Stimulated activated memory B cell treated with anti-CD40 and anti-IgM and Interleukin-4, amounts not matched to agents 10 μg/mL and 1 μg/mL and 100 μg/mL, for 72 hours (primary cell): ENCODE measurements around the gene IGF2.

Experiments used
- ATAC-seq: fragments of 150-1000 bp; cut with Tn5 transposase; 2 replicates; pipeline ENCODE4 v1.10.0; 2021
- H3K27ac Mint-ChIP-seq: one replicate; pipeline ENCODE4 v1.8.0; 2022; ENCODE audit warnings: mild to moderate bottlenecking, mixed read lengths
- H3K27me3 Mint-ChIP-seq: one replicate; pipeline ENCODE4 v1.8.0; 2022; ENCODE audit warnings: mixed read lengths
- H3K36me3 Mint-ChIP-seq: one replicate; pipeline ENCODE4 v1.8.0; 2022; ENCODE audit warnings: mixed read lengths
- H3K4me1 Mint-ChIP-seq: one replicate; pipeline ENCODE4 v1.8.0; 2022; ENCODE audit warnings: mixed read lengths
- H3K4me3 Mint-ChIP-seq: one replicate; pipeline ENCODE4 v1.8.0; 2022; ENCODE audit warnings: mild to moderate bottlenecking, moderate library complexity, mixed read lengths
- H3K9me3 Mint-ChIP-seq: one replicate; pipeline ENCODE4 v1.8.0; 2022; ENCODE audit warnings: mixed read lengths

IGF2 gene

DNA sequence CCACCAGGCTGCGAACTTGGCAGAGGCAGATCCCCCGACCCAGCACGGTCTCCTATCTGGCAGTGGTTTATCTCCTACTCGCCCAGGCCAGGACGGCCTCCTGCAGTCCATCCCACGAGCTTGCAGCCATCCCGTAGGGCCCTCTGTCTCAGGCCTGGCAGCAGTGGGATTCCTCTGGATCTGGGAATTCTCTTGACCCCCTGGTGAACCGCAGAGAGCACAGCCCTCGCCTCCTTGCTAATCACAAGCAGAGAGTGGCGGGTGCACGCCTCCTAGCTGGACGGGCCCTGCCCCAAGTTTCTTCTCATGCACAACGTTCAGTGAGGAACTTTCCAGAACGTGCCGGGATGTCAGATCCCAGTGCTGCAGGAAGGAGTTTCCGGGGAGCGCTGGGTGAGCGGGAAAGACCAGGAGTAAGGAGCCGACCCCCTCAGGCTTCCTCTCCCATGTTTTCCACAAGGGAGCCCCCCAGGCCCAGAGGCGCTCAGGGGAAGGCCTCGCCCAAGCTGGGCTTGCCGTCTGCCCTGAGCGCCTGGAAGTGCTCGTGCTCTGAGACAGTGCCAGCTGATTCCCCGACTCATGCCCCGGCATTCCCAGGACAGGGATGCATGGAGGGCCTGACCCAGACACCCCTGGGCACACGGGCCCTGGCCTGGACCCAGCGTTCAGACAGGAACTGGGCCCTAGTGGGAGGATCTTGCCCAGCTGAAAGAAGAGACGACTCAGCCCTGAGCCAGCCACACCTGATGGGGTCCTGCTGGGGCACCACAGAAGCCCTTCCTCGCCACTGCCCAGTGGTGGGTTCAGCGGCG is 24.6 kb downstream of the IGF2 start:
- Mint-ChIP-seq H3K4me3 (no peak overlapping the region), H3K27ac (no peak overlapping the region), H3K9me3 (peaks cover 6% of the 10 kb centered on the region), H3K36me3 (no peaks in the 10 kb centered on the region), H3K4me1 (no peaks in the 10 kb centered on the region), H3K27me3 (peaks cover 52% of the 10 kb centered on the region)
- peak; percentile 46 for ATAC-seq

DNA sequence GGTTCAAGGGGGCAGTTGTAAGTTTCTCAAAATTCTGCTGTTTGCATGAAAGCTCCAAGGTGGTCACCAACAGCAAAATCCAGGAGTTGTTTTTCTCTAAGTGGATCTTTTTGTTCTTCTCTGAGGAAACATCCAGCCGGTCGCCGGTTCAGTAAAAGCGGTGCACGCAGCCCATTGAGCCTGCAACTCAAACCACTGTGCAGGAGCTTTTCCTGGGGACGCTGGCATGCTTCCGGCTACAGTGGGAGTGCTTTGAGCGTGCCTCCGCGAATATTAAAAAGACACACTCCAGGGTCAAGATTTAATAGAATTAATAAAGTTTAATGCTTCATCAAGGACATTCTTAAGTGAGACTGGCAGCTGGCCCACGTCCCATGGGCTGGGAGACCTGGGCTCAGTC is 25.4 kb downstream of the IGF2 start:
- no peaks in the 10 kb centered on the region for H3K4me1 Mint-ChIP-seq
- peaks cover 6% of the 10 kb centered on the region for H3K9me3 Mint-ChIP-seq

DNA sequence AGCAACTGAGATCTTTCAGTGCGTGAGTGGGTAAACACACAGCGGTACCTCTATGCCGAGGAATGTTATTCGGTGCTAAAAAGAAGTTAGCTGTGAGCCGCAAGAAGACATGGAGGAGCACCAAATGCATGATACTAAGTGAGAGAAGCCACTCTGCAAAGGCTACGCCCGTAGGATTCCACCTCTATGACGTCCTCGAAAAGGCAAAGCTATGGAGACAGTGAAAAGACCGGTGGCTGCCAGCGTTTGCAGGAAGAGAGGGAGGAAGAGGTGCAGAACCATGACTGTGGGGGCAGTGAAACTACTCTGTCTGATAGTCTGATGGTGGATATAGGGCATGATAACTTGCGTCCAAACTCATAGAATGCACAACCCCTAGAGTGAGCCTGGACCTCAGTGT is 28.7 kb downstream of the IGF2 start:
- ATAC-seq, result no peak
- Mint-ChIP-seq H3K4me3 (no peak overlapping the region), H3K27me3 (peaks cover 37% of the 10 kb centered on the region), H3K36me3 (no peaks in the 10 kb centered on the region), H3K27ac (no peak overlapping the region), H3K4me1 (no peaks in the 10 kb centered on the region), H3K9me3 (no peaks in the 10 kb centered on the region)

More for the DNA sequence above, 25.4 kb downstream of the IGF2 start:
- H3K27me3 Mint-ChIP-seq, result peaks cover 54% of the 10 kb centered on the region
- H3K36me3 Mint-ChIP-seq, result no peaks in the 10 kb centered on the region
- H3K27ac Mint-ChIP-seq, result no peak overlapping the region
- no peak for ATAC-seq
- no peak overlapping the region for H3K4me3 Mint-ChIP-seq

DNA sequence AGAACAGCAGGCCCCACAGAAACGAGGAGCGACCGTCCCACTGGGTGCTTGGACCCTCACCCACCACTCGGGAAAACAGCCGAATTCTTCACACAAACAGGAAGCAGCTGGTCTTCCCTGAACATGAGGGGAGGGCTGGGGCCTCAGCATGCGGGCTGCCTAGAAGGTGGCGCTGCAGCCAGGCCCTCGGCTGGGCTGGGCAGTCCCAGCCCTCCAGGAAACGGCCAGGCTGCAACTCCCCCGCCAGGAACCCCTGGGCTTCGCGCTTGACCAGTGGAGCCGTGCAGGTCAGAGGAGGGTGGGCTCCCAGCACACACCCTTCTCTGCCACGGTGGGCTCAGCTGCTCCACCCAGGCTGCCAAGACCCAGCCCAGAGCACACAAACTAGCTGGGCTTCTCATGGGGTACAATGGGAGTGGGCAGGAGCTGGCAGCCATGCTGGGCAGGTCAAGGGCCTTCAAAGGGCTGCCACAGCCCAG is 29.6 kb downstream of the IGF2 start:
- H3K4me3 Mint-ChIP-seq, result no peak overlapping the region
- H3K27ac Mint-ChIP-seq, result no peak overlapping the region
- no peak for ATAC-seq
- H3K27me3 Mint-ChIP-seq, result peaks cover 30% of the 10 kb centered on the region
- no peaks in the 10 kb centered on the region for H3K4me1 Mint-ChIP-seq
- no peaks in the 10 kb centered on the region for H3K9me3 Mint-ChIP-seq
- no peaks in the 10 kb centered on the region for H3K36me3 Mint-ChIP-seq

DNA sequence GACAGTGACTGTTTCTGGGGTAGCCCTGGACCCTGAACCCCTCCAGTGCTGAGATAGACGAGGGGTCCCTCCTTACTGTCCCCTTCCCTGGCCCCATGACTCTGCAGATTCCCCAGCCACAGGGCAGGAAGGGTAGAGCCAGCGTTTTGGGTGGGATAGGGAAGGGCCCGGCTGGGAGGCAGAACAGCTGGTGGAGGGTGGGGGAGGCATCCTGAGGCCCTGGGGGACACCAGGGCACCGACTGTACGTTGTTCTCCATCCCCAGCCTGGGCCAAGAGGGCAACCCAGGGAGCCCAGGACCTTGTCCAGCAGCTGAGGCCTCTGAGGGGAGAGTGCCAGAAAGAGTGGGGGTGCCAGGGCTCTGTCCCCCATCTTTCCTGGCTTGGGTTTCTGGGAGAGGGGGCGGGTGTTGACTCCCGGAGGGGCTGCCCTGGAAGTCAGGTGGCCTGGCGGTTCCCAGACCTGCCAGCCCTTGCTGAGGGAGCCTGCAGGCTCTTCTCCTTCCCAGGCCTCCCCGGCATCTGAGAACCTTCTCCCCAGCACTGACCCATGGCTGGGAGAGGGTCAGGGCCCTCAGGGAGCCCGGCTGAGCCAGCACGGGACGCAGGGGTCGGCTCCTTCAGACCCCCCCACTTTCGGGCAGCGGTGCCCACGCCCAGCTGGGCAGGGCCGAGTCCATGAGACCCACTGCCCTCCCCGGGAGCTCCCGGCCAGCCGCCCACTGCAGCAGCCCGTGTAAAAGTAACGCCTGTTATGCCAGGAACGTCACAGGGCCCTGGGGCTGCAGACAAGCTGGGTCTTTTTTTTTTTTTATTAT is 30.3 kb downstream of the IGF2 start:
- Mint-ChIP-seq H3K27ac (no peak overlapping the region), H3K36me3 (no peaks in the 10 kb centered on the region), H3K4me1 (no peaks in the 10 kb centered on the region), H3K9me3 (no peaks in the 10 kb centered on the region), H3K27me3 (peaks cover 23% of the 10 kb centered on the region), H3K4me3 (no peak overlapping the region)
- ATAC-seq, result no peak

DNA sequence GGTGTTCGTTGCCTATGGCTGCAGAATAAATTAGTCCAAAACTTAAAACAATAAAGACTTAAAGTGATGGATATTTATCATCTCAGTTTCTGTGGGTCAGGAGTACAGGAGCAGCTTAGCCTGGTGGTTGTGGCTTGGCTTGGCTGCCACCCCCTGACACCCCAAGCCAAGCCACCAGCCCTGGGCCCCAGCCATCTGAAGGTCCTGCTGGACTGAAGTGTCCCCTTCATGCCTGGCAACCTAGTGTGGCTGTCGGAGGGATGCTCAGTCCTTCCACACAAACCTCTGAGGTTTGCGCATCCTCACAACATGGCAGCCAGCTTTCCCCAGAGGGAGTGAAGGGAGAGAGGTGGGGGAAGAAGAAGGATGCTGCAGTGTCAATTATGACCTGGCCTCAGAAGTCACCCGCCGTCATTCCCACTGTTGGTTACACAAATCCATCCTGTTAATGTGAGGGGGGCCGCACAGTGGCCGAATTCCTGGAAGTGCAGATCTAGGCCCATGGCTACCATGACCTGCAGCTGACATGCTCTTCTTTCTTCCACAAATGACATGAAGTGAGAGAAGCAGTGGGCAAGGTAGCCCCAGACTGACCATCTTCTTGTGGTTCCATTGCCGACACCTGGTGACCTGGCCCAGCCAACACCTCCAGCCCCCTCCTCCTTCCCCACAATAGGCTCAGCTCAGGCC is 31.1 kb downstream of the IGF2 start:
- Mint-ChIP-seq H3K27ac (no peak overlapping the region), H3K4me3 (no peak overlapping the region), H3K36me3 (no peaks in the 10 kb centered on the region), H3K27me3 (peaks cover 15% of the 10 kb centered on the region), H3K9me3 (no peaks in the 10 kb centered on the region), H3K4me1 (no peaks in the 10 kb centered on the region)
- no peak for ATAC-seq

DNA sequence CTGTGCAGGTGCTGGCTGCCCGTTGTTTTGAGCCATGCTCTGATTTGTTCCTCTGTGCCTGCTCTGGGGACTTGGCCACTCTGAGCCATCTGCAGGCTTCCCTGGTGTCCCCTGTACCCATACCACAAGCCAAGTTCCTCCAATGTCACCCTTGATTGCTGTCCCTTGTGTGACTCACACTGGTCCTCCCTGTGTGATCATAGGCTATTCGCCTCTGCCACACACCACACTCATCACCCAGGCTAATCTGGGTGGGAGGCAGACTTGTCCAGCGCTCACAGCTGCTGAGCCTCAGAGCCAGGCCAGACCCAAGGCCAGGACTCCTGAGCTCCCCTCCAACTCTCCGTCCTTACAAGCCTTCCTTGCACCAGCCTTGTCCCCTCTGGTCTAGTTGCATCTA is 31.7 kb downstream of the IGF2 start:
- no peak for ATAC-seq
- Mint-ChIP-seq H3K4me1 (no peaks in the 10 kb centered on the region), H3K27me3 (peaks cover 12% of the 10 kb centered on the region)

DNA sequence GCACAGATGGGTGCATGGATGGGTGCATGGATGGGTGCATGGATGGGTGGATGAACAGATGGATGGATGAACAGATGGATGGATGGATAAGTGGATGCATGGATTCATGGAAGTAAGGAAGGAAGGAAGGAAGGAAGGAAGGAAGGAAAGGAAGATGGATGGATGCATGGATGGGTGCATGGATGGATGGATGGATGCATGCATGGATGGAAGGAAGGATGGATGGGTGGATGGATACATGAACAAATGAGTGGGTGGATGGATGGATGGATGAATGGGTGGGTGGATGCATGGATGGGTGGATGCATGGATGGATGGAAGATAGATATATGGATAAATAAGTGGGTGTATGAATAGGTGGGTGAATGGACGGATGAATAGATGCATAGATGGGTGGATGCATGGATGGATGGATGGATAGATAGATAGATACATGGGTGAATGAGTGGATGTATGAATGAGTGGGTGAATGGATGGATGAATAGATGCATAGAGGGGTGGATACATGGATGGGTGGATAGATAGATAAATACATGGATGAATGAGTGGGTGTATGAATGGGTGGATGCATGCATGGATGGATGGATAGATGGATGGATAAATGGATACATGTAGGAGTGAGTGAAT is 32.5 kb downstream of the IGF2 start:
- Mint-ChIP-seq H3K36me3 (no peaks in the 10 kb centered on the region), H3K27ac (no peak overlapping the region), H3K4me3 (no peak overlapping the region), H3K27me3 (peaks cover 19% of the 10 kb centered on the region), H3K4me1 (no peaks in the 10 kb centered on the region), H3K9me3 (no peaks in the 10 kb centered on the region)
- ATAC-seq, result no peak

More for the DNA sequence above, 31.7 kb downstream of the IGF2 start:
- Mint-ChIP-seq H3K9me3 (no peaks in the 10 kb centered on the region), H3K36me3 (no peaks in the 10 kb centered on the region), H3K27ac (no peak overlapping the region), H3K4me3 (no peak overlapping the region)

DNA sequence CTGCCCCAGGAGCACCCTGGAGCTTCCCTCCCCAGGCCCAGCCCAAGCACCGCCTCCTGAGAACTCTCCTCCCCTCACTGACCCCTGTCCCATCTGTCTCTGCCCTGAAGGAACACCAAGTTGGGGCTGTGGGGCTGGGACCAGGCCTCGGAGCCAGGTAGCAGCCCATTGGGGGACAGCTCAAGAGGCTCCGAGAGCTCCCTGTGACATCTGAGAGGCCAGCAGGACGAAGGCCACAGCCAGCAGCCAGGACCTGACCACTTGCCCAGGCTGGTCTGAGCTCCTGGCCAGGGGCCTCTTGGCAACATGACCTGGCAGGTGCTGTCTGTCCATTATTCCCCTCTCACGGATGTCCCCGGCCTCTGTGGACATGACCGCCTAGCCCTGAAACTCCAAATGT is 33.7 kb downstream of the IGF2 start:
- no peak for ATAC-seq
- Mint-ChIP-seq H3K36me3 (no peaks in the 10 kb centered on the region), H3K4me1 (no peaks in the 10 kb centered on the region), H3K27ac (no peak overlapping the region), H3K9me3 (no peaks in the 10 kb centered on the region), H3K4me3 (no peak overlapping the region), H3K27me3 (peaks cover 30% of the 10 kb centered on the region)

DNA sequence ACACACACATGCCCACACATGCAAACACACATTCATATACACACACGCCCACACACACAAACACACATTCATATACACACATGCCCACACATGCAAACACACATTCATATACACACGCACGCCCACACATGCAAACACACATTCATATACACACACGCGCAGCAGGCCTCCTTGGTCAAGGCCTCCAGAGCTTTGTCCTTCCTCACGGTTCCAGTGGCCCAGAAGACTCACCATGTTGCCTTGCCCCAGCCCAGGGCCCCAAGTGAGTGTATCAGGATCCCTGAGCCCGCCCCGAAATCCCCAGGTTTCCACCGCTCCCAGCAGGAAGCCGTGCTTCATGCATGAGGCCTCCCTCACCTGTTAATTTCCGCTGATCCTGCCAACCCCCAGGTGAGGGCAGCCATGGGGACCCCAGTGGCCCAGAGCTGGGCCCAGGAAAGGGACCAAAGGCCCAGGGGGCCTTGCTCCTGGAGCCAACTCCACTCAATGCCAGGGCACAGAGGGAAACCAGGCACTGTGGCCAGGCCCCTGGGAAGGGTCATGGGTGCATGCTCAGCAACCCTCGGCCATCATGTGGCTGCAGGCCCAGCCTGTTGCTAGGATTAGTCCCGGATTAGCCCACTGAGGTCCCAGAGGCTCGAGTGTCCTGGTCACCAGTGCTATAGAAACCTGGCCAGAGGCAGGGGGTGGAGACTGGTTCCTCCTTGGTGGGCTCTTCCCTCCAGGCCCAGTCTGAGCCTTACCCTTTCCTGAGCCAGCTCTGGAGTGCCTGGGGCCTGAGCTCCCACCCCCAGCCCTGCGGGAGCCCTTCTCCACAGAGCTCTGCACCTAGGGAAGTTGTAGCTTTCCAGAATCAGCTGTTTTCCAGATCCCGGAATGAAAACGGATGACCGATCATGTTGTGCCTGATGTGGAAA is 34.4 kb downstream of the IGF2 start:
- no peak for ATAC-seq
- Mint-ChIP-seq H3K36me3 (no peaks in the 10 kb centered on the region), H3K4me3 (no peak overlapping the region), H3K27me3 (peaks cover 32% of the 10 kb centered on the region), H3K4me1 (no peaks in the 10 kb centered on the region), H3K9me3 (no peaks in the 10 kb centered on the region), H3K27ac (no peak overlapping the region)

DNA sequence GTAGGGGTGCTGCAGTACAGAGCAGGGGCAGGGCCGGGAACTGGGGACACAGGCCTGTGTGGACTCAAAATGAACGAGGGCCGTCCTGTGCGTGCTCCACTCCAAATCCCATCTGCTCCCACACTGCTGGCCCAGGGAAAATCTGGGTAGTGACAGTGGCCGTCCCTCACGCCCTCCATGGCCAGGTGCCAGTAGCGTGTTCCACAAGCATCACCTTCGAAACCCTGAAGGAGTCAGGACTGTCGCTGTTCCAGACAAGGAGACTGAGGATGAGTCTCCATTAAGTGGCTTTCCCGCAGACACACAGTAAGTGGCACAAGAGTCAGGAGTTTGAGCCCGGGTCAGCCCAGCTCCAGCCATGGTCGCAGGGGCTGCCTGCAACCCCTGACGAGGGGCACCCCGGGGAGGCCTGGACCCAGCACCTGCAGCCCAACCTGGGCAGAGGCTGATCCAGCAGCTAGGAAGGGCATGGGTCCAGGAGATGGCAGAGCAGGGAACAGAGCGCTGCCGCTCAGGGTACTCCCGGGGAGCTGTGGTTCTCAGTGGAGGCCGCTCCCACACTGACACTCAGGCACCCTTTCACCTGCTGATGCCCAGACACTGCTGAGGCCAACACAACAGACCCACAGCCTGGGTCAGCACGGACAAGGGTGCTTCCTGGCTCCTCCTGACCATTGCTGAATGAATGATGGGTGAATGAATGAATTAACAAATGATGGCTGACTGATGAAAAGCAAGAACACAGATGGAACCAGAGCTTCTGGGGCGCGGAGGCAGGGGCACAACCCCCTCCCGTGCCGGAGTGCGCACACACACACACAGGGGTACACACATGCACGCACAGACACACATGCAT is 35.3 kb downstream of the IGF2 start:
- Mint-ChIP-seq H3K27me3 (peaks cover 37% of the 10 kb centered on the region), H3K4me3 (no peak overlapping the region), H3K4me1 (no peaks in the 10 kb centered on the region), H3K36me3 (no peaks in the 10 kb centered on the region), H3K27ac (no peak overlapping the region), H3K9me3 (no peaks in the 10 kb centered on the region)
- ATAC-seq, result no peak

DNA sequence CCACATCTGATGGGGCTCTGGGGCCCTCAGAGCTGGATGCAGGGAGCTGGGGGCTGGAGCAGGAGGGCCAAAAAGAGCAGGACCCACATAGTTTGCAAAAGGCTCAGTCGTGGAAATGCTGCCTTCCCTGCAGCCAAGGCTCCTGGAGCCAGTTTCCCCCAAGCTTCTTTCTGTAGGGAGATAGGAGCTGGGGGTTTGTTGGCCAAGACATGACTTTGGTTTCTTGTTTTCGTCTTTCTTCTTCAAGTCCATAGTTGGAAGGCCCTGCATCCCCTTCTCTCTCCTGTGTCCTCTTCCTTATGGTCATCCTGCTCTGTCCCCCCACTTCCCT is 36.3 kb downstream of the IGF2 start:
- Mint-ChIP-seq H3K27me3 (peaks cover 46% of the 10 kb centered on the region), H3K36me3 (no peaks in the 10 kb centered on the region), H3K9me3 (no peaks in the 10 kb centered on the region), H3K4me3 (no peak overlapping the region), H3K27ac (no peak overlapping the region), H3K4me1 (no peaks in the 10 kb centered on the region)
- no peak for ATAC-seq

DNA sequence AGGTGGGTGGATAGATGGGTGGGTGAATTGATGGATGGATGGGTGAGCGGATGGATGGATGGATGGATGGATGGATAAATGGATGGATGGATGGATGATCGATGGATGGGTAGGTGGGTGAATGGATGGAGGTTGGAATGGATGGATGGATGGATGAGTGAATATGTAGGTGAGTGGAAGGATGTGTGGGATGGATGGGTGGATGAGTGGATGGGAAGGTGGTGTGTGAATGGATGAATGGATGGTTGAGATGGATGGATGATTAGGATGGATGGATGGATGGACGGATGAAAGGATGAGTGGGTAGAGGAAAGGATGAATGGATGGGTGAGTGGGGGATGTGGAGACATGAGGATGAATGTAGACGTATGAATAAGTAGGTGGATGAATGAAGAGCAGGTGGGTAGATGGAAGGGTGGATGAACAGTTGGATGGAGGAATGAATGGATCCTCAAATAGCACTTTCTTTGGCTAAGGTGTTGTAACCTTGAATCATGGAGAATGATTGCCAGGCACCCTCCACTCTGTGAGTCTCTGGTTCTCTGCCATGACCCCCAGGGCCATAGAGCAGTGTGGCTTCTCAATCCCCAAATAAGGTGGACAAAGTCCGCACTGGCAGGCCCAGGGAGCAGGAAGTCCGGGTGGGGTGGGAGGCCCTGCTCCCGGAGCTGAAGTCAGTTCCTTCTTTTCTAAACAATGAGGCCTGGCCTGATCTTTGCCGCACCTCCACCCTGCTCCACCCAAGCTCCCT is 36.9 kb downstream of the IGF2 start:
- Mint-ChIP-seq H3K4me3 (no peak overlapping the region), H3K27ac (no peak overlapping the region), H3K9me3 (no peaks in the 10 kb centered on the region), H3K4me1 (no peaks in the 10 kb centered on the region), H3K27me3 (peaks cover 46% of the 10 kb centered on the region), H3K36me3 (no peaks in the 10 kb centered on the region)
- no peak for ATAC-seq
